ENCODE results near the gene EFCAB11. TPM values are rescaled to one million over a fixed set of nuclear protein-coding genes. Genes with fewer than 3 reads are reported as not detected.

Gene EFCAB11
- total RNA-seq = 6.7 and 9.9 TPM in 2 replicates

DNA sequence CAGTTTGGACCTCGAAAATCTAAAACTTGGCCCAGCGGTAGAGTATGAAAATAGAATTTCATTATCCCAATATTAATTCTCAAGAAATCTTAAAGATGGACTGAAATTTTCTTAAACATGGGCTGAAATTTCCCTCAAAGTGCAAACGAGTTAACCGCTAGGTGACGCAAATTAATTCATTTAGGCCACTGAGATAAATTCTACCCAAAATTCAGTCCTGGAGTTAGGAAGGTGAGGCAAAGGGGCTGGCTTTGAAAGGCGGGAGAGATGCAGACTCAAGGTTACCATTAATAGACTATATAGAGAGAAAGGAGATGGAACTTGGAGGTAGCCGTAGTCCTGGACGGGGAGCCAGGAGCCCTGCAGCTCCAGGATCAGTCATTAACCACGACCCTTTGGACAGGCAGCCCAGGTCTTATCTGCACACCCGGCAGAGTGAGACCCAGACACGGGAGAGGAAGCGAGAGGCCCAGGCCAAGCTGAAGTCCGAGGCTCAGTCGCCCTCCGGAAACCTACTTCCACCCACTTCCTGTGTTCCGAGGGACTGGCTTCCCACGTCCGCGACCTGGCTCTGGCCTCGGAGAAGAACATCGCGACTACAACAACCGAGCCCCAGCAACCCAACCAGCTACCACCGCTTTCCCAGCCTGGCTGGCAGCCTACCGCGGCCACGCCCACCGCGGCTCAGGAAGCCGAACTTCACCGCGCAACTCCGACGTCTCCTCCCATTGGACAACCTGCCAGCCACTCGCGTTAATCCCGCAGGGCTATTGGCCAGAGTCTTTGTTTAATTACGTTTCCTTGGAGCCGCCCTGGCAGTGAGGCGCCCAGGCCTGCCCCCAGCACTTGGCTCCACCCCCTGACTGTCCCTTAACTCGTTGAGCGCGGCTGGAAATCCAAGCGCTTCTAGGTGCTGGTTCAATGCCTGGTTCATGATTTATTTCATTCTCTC, at the start of gene EFCAB11:
Gene EFCAB11 (minus strand): TSS at position 661 of the 952 bp plus-strand sequence. CDS start 70 bp downstream, at position 591.

GRCh38 chr14:89955745-89956660, 1.5 kb upstream of the EFCAB11 start, which contains the start of gene TDP1:
Gene TDP1, plus strand, starts transcription at chr14:89955927. Its CDS starts 7,188 bp downstream, at chr14:89963115.

Other genes starting within 250 kb of the EFCAB11 start
- gene TDP1, start 1.2 kb upstream of the EFCAB11 start, total RNA-seq = 13.2 and 13.5 TPM in 2 replicates
- gene KCNK13, start 107.3 kb upstream of the EFCAB11 start, total RNA-seq = not detected in 2 replicates